Measurements from ENCODE around the gene SH2D3C. TPM values are rescaled to one million over a fixed set of nuclear protein-coding genes. Genes with fewer than 3 reads are reported as not detected.

Gene SH2D3C
- total and polyA plus RNA-seq, 2 of the 8 experiments (the other 6 are each of a cell fraction or from before 2014, with no cell fraction given) = 6.4 to 8.1 TPM

DNA sequence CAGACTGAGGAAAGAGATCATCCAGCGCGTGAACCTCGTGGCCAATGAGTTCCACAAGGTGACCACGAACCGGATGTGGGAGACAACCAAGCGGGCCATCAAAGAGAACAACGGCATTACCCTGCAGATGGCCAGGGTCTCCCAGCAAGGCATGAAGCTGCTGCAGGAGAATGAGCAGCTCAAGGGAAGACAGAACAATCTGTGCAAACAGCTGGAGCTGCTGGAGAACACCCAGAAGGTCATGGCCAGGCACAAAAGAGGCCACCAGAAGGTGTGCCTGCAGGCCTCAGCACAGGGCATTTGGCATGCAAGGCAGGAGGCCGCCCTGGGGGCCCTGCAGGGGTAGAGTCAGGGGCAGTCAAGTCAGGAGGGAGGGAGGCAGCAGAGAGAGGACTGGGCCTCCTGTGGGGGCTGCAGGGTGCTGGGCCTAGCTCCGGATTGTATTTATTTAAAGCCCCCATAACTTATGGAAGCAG is 67.2 kb downstream of the SH2D3C start:
- Histone ChIP-seq H2AK5ac (ENCODE audit: low read depth, low read length) (no peak overlapping the region), H4K91ac (replicated peaks; ENCODE audit: insufficient read length, low read length) (no peak overlapping the region), H3K4me3 (ENCODE audit: extremely low read depth in 1 of 4, insufficient read depth in 2 of 4, low read depth in 3 of 4, low read length in 4 of 4) (no peak overlapping the region), H4K5ac (ENCODE audit: insufficient read length, low read depth, low read length) (no peak overlapping the region), H4K8ac (ENCODE audit: extremely low read depth, insufficient read depth, low read length) (no peak overlapping the region), H3K27ac (ENCODE audit: low read depth, low read length) (peak overlapping the region; percentile 20; the same call in 1 of the 2 replicates), H3K36me3 (ENCODE audit: control insufficient read depth in 2 of 4, insufficient read depth in 4 of 4, low read length in 3 of 4) (no peaks in the 10 kb centered on the region), H2AFZ (ENCODE audit: low read length) (no peak overlapping the region), H3K79me2 (ENCODE audit: control insufficient read depth in 1 of 2, insufficient read depth in 2 of 2, low read length in 2 of 2) (no peaks in the 10 kb centered on the region), H3K56ac (replicated peaks; ENCODE audit: insufficient read length, low read depth, low read length) (no peak overlapping the region), H3K79me1 (ENCODE audit: low read depth, low read length) (no peaks in the 10 kb centered on the region; the same call in 1 of the 2 replicates), H2BK120ac (replicated peaks; ENCODE audit: low read depth, low read length) (no peak overlapping the region), H2BK12ac (ENCODE audit: low read depth, low read length) (no peak overlapping the region), H3K23me2 (ENCODE audit: low read depth, low read length) (peaks cover 10% of the 10 kb centered on the region; the same call in 1 of the 2 replicates), H3K4me2 (ENCODE audit: insufficient read depth in 1 of 2, low read depth in 2 of 2, low read length in 2 of 2) (peak overlapping the region; percentile 19 to 43; a peak in 1 of 4 replicates), H3K14ac (ENCODE audit: insufficient read length) (no peak overlapping the region), H3K23ac (ENCODE audit: insufficient read length) (no peak overlapping the region), H2BK20ac (ENCODE audit: low read length) (no peak overlapping the region), H4K20me1 (replicated peaks in 1 of 2; ENCODE audit: control insufficient read depth in 1 of 2, insufficient read depth in 2 of 2, low read length in 2 of 2) (peaks cover 0 to 3% of the 10 kb centered on the region in 2 experiments), H3K4ac (replicated peaks; ENCODE audit: insufficient read length, low read depth, low read length) (no peak overlapping the region), H3K4me1 (replicated peaks in 1 of 4; ENCODE audit: control insufficient read depth in 3 of 4, insufficient read depth in 4 of 4, low read length in 3 of 4) (peaks cover 0 to 30% (median 23%) of the 10 kb centered on the region in 4 experiments; a peak in 6 of 7 replicates), H3K18ac (ENCODE audit: extremely low read depth, low read length) (peak overlapping the region; percentile 78), H3K9me3 (ENCODE audit: insufficient read depth in 2 of 2, low read depth in 1 of 2, low read length in 1 of 2) (no peaks in the 10 kb centered on the region), H3K9ac (replicated peaks in 1 of 4; ENCODE audit: extremely low read depth in 1 of 4, low read depth in 3 of 4, low read length in 3 of 4) (no peak overlapping the region), H3K27me3 (replicated peaks in 1 of 4; ENCODE audit: control insufficient read depth in 3 of 4, extremely low read depth in 1 of 4, insufficient read depth in 3 of 4, low read length in 3 of 4) (0 out of 7 replicates have a peak, but pooled peaks cover 0 to 2% (median 0%) of the 10 kb centered on the region in 4 experiments), H2BK5ac (ENCODE audit: low read depth, low read length) (0 out of 2 replicates have a peak overlapping the region, but pooled peaks have one; percentile 8), H2BK15ac (ENCODE audit: low read length) (peak overlapping the region; percentile 72)
- POLR2A ChIA-PET (ENCODE audit: partially characterized antibody) = interaction anchor here (0.8 to 2.6 kb wide), 8 partner anchors 7 to 260 kb away, joined by 3 to 7 read pairs (median 4); partner anchors contain the start of genes LRSAM1 and RPL12
- TF ChIP-seq TEAD4 (IDR thresholded peaks at IDR 0.05; ENCODE audit: low read depth, low read length) (no peak), KDM1A (IDR thresholded peaks at IDR 0.05; ENCODE audit: borderline replicate concordance, low read length) (no peak)
- 88% methylated on average over 9 of the region's 9 CpGs; no CpG with 5 or more reads in 1 of the 2 experiments for WGBS, 2 experiments (ENCODE audit: extremely low coverage in 1 of 2, insufficient coverage in 1 of 2, insufficient read length in 1 of 2, insufficient replicate concordance in 2 of 2, low coverage in 1 of 2, low lambda C conversion rate in 2 of 2, missing lambda C conversion rate in 1 of 2)
- CTCF ChIA-PET (ENCODE audit: partially characterized antibody) = interaction anchor here (0.6 to 3.9 kb wide), 14 partner anchors 8 to 210 kb away, joined by 3 to 23 read pairs (median 4); partner anchors contain the start of gene TOR2A
- FAIRE-seq = no peak
- DNase-seq (ENCODE audit: low read depth in 1 of 2, low spot score in 2 of 2) = no peak
